ENCODE data around the gene LASP1NB.
A peak's percentile ranks its signal among the peaks of the same experiment; 100 is the strongest.

The LASP1NB gene

GRCh38 chr17:38958326-38958725 is 32.9 kb downstream of the LASP1NB start:
- no TSS peak for BruUV-seq (replicated peaks)
- TF ChIP-seq GATA2 (IDR thresholded peaks at IDR 0.05; ENCODE audit: insufficient read depth, insufficient read length, low read depth, low read length) (no peak), CTCF (IDR thresholded peaks at IDR 0.05; ENCODE audit: extremely low read depth in 1 of 2, insufficient read depth in 1 of 2, low read depth in 1 of 2, low read length in 2 of 2) (no peak), POLR2AphosphoS5 (IDR thresholded peaks at IDR 0.05; ENCODE audit: insufficient read depth, low read depth, low read length) (no peak), EZH2 (IDR thresholded peaks at IDR 0.05; ENCODE audit: borderline replicate concordance, low read depth, low read length, severe bottlenecking) (no peak), JUN (IDR thresholded peaks at IDR 0.05; ENCODE audit: borderline replicate concordance, insufficient read depth, insufficient read length, low read depth) (no peak), FOS (IDR thresholded peaks at IDR 0.05; ENCODE audit: borderline replicate concordance, insufficient read depth, low read length) (no peak), MYC (IDR thresholded peaks at IDR 0.05; ENCODE audit: low read depth, low read length) (no peak), POLR2A (IDR thresholded peaks at IDR 0.05; ENCODE audit: low read depth, low read length) (no peak)
- TF ChIP-seq, protein P1, sequence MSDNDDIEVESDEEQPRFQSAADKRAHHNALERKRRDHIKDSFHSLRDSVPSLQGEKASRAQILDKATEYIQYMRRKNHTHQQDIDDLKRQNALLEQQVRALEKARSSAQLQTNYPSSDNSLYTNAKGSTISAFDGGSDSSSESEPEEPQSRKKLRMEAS (IDR thresholded peaks at IDR 0.05; ENCODE audit: insufficient read depth, insufficient read length) = no peak
- H3K9me1 ChIP-seq (replicated peaks; ENCODE audit: control insufficient read depth, extremely low read depth, insufficient read depth, low read length) = no peaks in the 10 kb centered on the region
- no peak overlapping the region for H3K9ac ChIP-seq (replicated peaks; ENCODE audit: extremely low read depth, insufficient read depth, low read length)
- ChIA-PET CTCF (interaction anchor here (0.6 to 1.8 kb wide), 8 partner anchors 9 to 286 kb away, joined by 3 to 14 read pairs (median 3); partner anchors contain the start of gene FBXO47), POLR2A (interaction anchor here (0.6 kb wide), 2 partner anchors 18 to 85 kb away, joined by 3 read pairs; no protein-coding TSS in a partner anchor)
- no peaks in the 10 kb centered on the region for H3K9me3 ChIP-seq (replicated peaks; ENCODE audit: control insufficient read depth, insufficient read depth, low read length)
- peak overlapping the region; percentile 72 for H3K4me2 ChIP-seq (ENCODE audit: insufficient read depth, low read length)
- dilution Hi-C loops (cut with MboI; ENCODE audit: extremely low pct_ligation_motif_present, low sequenced_read_pairs) = no loop called here
- peaks cover 20% of the 10 kb centered on the region for H3K4me1 ChIP-seq (ENCODE audit: control insufficient read depth, extremely low read depth, insufficient read depth, low read length)
- peak overlapping the region; percentile 54 for H2AFZ ChIP-seq (ENCODE audit: low read depth, low read length)
- H4K20me1 ChIP-seq (replicated peaks; ENCODE audit: control insufficient read depth, extremely low read depth, insufficient read depth, low read length) = no peaks in the 10 kb centered on the region
- no peak overlapping the region for H3K4me3 ChIP-seq (replicated peaks in 1 of 3; ENCODE audit: insufficient read depth in 1 of 3, low read depth in 1 of 3, low read length in 3 of 3)
- no peaks in the 10 kb centered on the region for H3K27me3 ChIP-seq (ENCODE audit: control insufficient read depth in 2 of 2, insufficient read depth in 2 of 2, low read length in 2 of 2)
- FAIRE-seq (no peak), DNase-seq (ENCODE audit: low read depth, low spot score) (peak; percentile 53)
- H3K27ac ChIP-seq (ENCODE audit: insufficient read depth, low read depth, low read length) = peak overlapping the region; percentile 41
- H3K36me3 ChIP-seq (ENCODE audit: control insufficient read depth in 2 of 2, extremely low read depth in 1 of 2, insufficient read depth in 2 of 2, low read length in 2 of 2) = no peaks in the 10 kb centered on the region
- intact Hi-C loops (cut with micrococcal nuclease) = no loop called here
- H3K79me2 ChIP-seq (ENCODE audit: control insufficient read depth, insufficient read depth, low read length) = no peaks in the 10 kb centered on the region

All from endothelial cell of umbilical vein (primary cell).